IMR-90 (cell line): ENCODE measurements around the gene MIEF1. TPM values are rescaled to one million over a fixed set of nuclear protein-coding genes. Genes with fewer than 3 reads are reported as not detected.

Experiments
- ATAC-seq: fragments of 200-7000 bp; cut with Tn5 transposase; 2 replicates; pipeline ENCODE4 v1.9.1; 2020; ENCODE audit warnings: low read depth, mild to moderate bottlenecking, moderate library complexity
- BruUV-seq: library from RNA; stranded (reverse); fragments of 400-500 nt; replicated peaks from 2 replicates; lab custom pipeline; 2021; lab: Mats Ljungman, UMichigan
- CTCF ChIA-PET: fragments of 300-600 bp; formaldehyde crosslinking; extraction: SDS; loops from one replicate; lab custom pipeline; 2021; ENCODE audit warnings: antibody characterized with exemption; lab: Yijun Ruan, JAX
- POLR2A ChIA-PET: fragments of 300-600 bp; sonication (Branson Sonifier 250); formaldehyde crosslinking; loops from one replicate; lab custom pipeline; 2022; ENCODE audit warnings: antibody characterized with exemption; ENCODE audit not compliant: unreplicated experiment; lab: Charles Lee
- DNase-seq: peaks from one replicate; pipeline ENCODE4 v3.0.0; 2013
- H2AFZ ChIP-seq: replicated peaks from 2 replicates; pipeline ENCODE3; 2013; ENCODE audit warnings: low read length, mild to moderate bottlenecking; ENCODE audit not compliant: poor library complexity
- H2AK5ac ChIP-seq: 2 replicates; pipeline ENCODE4 v1.6.1; 2013; ENCODE audit warnings: low read depth, low read length, inconsistent platforms
- H2AK9ac ChIP-seq: replicated peaks from 2 replicates; pipeline ENCODE3; 2013; ENCODE audit warnings: mild to moderate bottlenecking, low read depth, low read length, moderate library complexity; ENCODE audit not compliant: poor library complexity
- H2BK120ac ChIP-seq: 2 replicates; pipeline ENCODE4 v1.6.1; 2013; ENCODE audit warnings: low read depth, low read length, inconsistent platforms
- H2BK15ac ChIP-seq: 3 replicates; pipeline ENCODE4 v1.6.1; 2013; ENCODE audit warnings: low read depth, low read length, inconsistent platforms
- H2BK20ac ChIP-seq: 2 replicates; pipeline ENCODE4 v1.6.1; 2013; ENCODE audit warnings: low read depth, mild to moderate bottlenecking, inconsistent platforms, low read length, moderate library complexity
- H2BK5ac ChIP-seq: 2 replicates; pipeline ENCODE4 v1.6.1; 2013; ENCODE audit warnings: mild to moderate bottlenecking, low read depth, low read length, inconsistent platforms; ENCODE audit not compliant: poor library complexity, severe bottlenecking
- H3K14ac ChIP-seq: replicated peaks from 2 replicates; pipeline ENCODE4 v1.6.1; 2013; ENCODE audit warnings: low read depth, low read length, inconsistent platforms
- H3K18ac ChIP-seq: 2 replicates; pipeline ENCODE4 v1.6.1; 2013; ENCODE audit warnings: low read depth, low read length, control low read depth
- H3K23ac ChIP-seq: 2 replicates; pipeline ENCODE4 v1.6.1; 2013; ENCODE audit warnings: low read depth, low read length, inconsistent platforms
- H3K27ac ChIP-seq: 2 replicates; pipeline ENCODE4 v1.5.1; 2013; ENCODE audit warnings: mild to moderate bottlenecking, control low read depth, low read length; ENCODE audit not compliant: insufficient read depth
- H3K27me3 ChIP-seq: 2 replicates; pipeline ENCODE4 v1.6.1; 2013; ENCODE audit warnings: low read length; ENCODE audit not compliant: control insufficient read depth, insufficient read depth
- H3K36me3 ChIP-seq: 2 replicates; pipeline ENCODE4 v1.6.1; 2013; ENCODE audit warnings: low read length, mixed read lengths; ENCODE audit not compliant: control insufficient read depth, insufficient read depth
- H3K4ac ChIP-seq: 2 replicates; pipeline ENCODE4 v1.6.1; 2013; ENCODE audit warnings: low read depth, low read length, inconsistent platforms
- H3K4me1 ChIP-seq: 2 replicates; pipeline ENCODE4 v1.6.1; 2013; ENCODE audit warnings: low read length, mixed read lengths; ENCODE audit not compliant: control insufficient read depth, insufficient read depth
- H3K4me2 ChIP-seq: 2 replicates; pipeline ENCODE4 v1.6.1; 2013; ENCODE audit warnings: low read depth, mild to moderate bottlenecking, control low read depth, low read length, moderate library complexity
- H3K4me3 ChIP-seq: 2 replicates; pipeline ENCODE4 v1.5.1; 2013; ENCODE audit warnings: low read depth, mild to moderate bottlenecking, control low read depth, low read length, moderate library complexity; ENCODE audit not compliant: insufficient read depth
- H3K56ac ChIP-seq: 2 replicates; pipeline ENCODE4 v1.6.1; 2013; ENCODE audit warnings: low read length, inconsistent platforms; ENCODE audit not compliant: insufficient read depth; ENCODE audit errors: extremely low read depth
- H3K79me1 ChIP-seq, 2 experiments: 2 replicates each; pipeline ENCODE4 v1.6.1; 2013; ENCODE audit warnings: low read length in 2 of 2, inconsistent platforms in 1 of 2, low read depth in 1 of 2
- H3K9ac ChIP-seq: 2 replicates; pipeline ENCODE4 v1.6.1; 2013; ENCODE audit warnings: low read depth, low read length, control low read depth
- H3K9me1 ChIP-seq: 2 replicates; pipeline ENCODE4 v1.6.1; 2013; ENCODE audit warnings: low read length, inconsistent platforms; ENCODE audit not compliant: insufficient read depth
- H3K9me3 ChIP-seq: 2 replicates; pipeline ENCODE4 v1.6.1; 2013; ENCODE audit warnings: low read length; ENCODE audit not compliant: control insufficient read depth, insufficient read depth
- H4K20me1 ChIP-seq: 2 replicates; pipeline ENCODE4 v1.6.1; 2013; ENCODE audit warnings: low read length, inconsistent platforms; ENCODE audit not compliant: insufficient read depth
- H4K5ac ChIP-seq: 2 replicates; pipeline ENCODE4 v1.6.1; 2013; ENCODE audit warnings: mild to moderate bottlenecking, low read depth, low read length, control low read depth
- H4K8ac ChIP-seq, 2 experiments: 2 replicates each; pipeline ENCODE4 v1.6.1; 2013; ENCODE audit warnings: low read depth in 2 of 2, low read length in 2 of 2, control low read depth in 1 of 2, inconsistent platforms in 1 of 2
- H4K91ac ChIP-seq: 2 replicates; pipeline ENCODE4 v1.6.1; 2013; ENCODE audit warnings: low read depth, low read length, inconsistent platforms; ENCODE audit not compliant: insufficient read depth
- CHD1 ChIP-seq: IDR thresholded peaks from 2 replicates; pipeline ENCODE4 v1.6.1; 2012; ENCODE audit warnings: low read depth, low read length, improper control_type of control experiment
- MXI1 ChIP-seq: IDR thresholded peaks from 2 replicates; pipeline ENCODE4 v1.6.1; 2012; ENCODE audit warnings: low read depth, mild to moderate bottlenecking, low read length, moderate library complexity, borderline replicate concordance
- NFE2L2 ChIP-seq: fragments of 150-350 bp; IDR thresholded peaks from 2 replicates; pipeline ENCODE4 v1.6.1; 2016; ENCODE audit warnings: low read depth, mild to moderate bottlenecking, low read length
- RFX5 ChIP-seq: IDR thresholded peaks from 2 replicates; pipeline ENCODE4 v1.8.0; 2012; ENCODE audit warnings: low read depth, mild to moderate bottlenecking, low read length, moderate library complexity
- WGBS, 2 experiments: methylation state at CpG; one replicate each; pipeline versions ENCODE4 v1.1.5 to v1.1.7; 2013; ENCODE audit warnings: missing lambda C conversion rate in 2 of 2; ENCODE audit not compliant: insufficient read length in 1 of 2; ENCODE audit errors: extremely low coverage in 2 of 2; 5-methylcytosine and 5-hydroxymethylcytosine counted together
- dilution Hi-C: fragments of 300-500 bp; cut with HindIII; formaldehyde crosslinking; loops from one replicate; pipeline ENCODE4 v1.14.3; 2018; ENCODE audit warnings: low sequenced_read_pairs; ENCODE audit not compliant: unreplicated experiment
- in situ Hi-C: fragments of 300-500 bp; cut with MboI; formaldehyde crosslinking; loops from 3 replicates; pipeline ENCODE4 v1.14.3; 2019; ENCODE audit warnings: low sequenced_read_pairs, inconsistent platforms, mixed read lengths
- intact Hi-C: fragments of 100-400 bp; cut with micrococcal nuclease; formaldehyde crosslinking; loops from 2 replicates; pipeline ENCODE4 v1.10.0; 2022
- polyA plus RNA-seq, 3 experiments: library from polyadenylated mRNA; depleted of rRNA; stranded (reverse); fragments of >200 nt; gene quantifications; 2 replicates each; pipeline ENCODE4 v1.2.3, GENCODE V29; 2012; ENCODE audit warnings: low replicate concordance in 1 of 3
- total RNA-seq: library from RNA; depleted of rRNA; stranded (reverse); fragments of >200 nt; gene quantifications from 2 replicates; pipeline ENCODE4 v1.2.3, GENCODE V29; 2012
- TF ChIP-seq, protein P1 (sequence below): fragments of 150-350 bp; IDR thresholded peaks from 2 replicates; pipeline ENCODE4 v1.6.1; 2016; ENCODE audit warnings: low read depth, mild to moderate bottlenecking, low read length, moderate library complexity, borderline replicate concordance
- TF ChIP-seq, protein P2 (sequence below): fragments of 150-350 bp; IDR thresholded peaks from 2 replicates; pipeline ENCODE4 v1.6.1; 2017; ENCODE audit warnings: mild to moderate bottlenecking, antibody characterized with exemption, low read length, low read depth

The MIEF1 gene
- total and polyA plus RNA-seq, 2 of the 4 experiments (the other 2 are of a cell fraction) = 9.7 to 16.9 TPM

DNA sequence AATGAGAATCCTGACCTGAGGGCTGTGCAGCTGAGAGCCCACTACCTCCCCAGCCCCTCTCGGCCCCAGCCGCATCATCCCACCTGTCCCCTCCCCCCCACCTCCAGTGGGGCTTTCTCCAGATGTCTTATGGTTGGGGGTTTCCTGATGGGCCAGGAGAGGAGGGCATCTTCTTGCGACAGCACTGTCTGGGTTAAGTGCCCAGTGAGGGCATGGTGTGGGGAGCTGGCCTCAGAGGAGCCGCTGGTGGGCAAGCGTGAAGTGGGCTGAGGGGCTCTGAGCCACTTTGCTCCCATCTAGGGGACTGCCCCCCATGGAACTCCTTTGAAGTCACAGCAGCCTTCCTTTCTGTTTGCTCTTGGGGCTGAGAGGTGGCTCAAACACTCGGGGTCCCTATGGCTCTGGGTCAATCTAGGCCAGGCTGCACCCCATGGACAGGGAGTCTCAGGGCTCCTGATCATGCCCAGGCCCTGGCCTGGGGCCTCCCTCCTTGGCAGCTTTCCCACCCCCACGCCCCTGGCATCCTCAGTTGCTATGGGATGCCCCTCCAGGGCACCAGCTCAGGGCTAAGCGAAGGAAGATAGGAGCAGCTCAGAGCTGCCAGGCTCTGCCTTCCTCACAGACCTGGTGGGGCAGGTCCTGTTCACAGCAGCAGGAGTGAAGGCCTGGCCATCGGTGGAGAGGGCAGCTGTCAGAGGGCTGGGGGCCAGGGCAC, 11.0 kb upstream of the MIEF1 start (continued):
- TF ChIP-seq CHD1 = no peak

DNA sequence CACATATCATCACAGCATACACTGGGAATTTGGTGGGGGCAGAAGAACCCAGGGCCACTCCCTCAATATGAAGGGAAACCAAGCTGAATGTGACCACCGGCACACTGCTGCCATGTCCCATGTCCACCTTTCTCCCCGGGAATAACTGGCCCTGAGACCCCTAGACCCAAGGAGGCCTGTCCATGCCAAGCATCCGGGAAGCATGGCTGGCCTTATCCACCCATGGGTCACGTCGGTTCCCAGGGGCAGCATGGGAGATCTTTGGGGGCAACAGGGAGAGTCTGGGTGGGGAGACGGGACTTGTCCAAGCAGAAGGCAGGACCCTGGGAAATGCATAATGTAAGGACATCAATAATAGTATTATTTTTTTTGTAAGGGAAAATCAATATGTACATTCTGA, 10.4 kb upstream of the MIEF1 start:
- ATAC-seq = no peak
- no CpG with 5 or more reads among the region's 6 CpGs for WGBS, 2 experiments
- CTCF ChIA-PET = no interaction called here

More for the DNA sequence above, 10.4 kb upstream of the MIEF1 start:
- Histone ChIP-seq H3K56ac (no peak overlapping the region), H2AK9ac (peak overlapping the region; percentile 16), H3K9me3 (no peaks in the 10 kb centered on the region), H2BK20ac (no peak overlapping the region), H3K4me1 (peaks cover 8% of the 10 kb centered on the region), H3K4me2 (no peak overlapping the region), H3K4me3 (no peak overlapping the region), H4K8ac (no peak overlapping the region), H3K4ac (0 out of 2 replicates have a peak overlapping the region, but pooled peaks have one; percentile 6), H2AK5ac (no peak overlapping the region), H2AFZ (no peak overlapping the region), H3K36me3 (no peaks in the 10 kb centered on the region), H3K14ac (no peak overlapping the region), H2BK120ac (peak overlapping the region; percentile 13; the same call in 1 of the 2 replicates), H4K5ac (no peak overlapping the region), H4K20me1 (peaks cover 12% of the 10 kb centered on the region; the same call in 1 of the 2 replicates), H4K91ac (no peak overlapping the region), H3K79me1 (peaks cover 0 to 8% of the 10 kb centered on the region in 2 experiments; a peak in 1 of 4 replicates), H2BK5ac (no peak overlapping the region), H3K23ac (peak overlapping the region; percentile 44; the same call in 1 of the 2 replicates), H3K27me3 (no peaks in the 10 kb centered on the region), H3K9me1 (peaks cover 22% of the 10 kb centered on the region), H3K27ac (no peak overlapping the region), H3K9ac (no peak overlapping the region), H3K18ac (no peak overlapping the region), H2BK15ac (no peak overlapping the region)
- POLR2A ChIA-PET = no interaction called here
- dilution Hi-C loops = no loop called here
- intact Hi-C loops = loop anchor here (10.0 kb wide), 2 partner anchors 57 to 317 kb away; no protein-coding TSS in a partner anchor
- no TSS peak for BruUV-seq
- TF ChIP-seq MXI1 (no peak), RFX5 (no peak), NFE2L2 (no peak)
- TF ChIP-seq, protein P1, sequence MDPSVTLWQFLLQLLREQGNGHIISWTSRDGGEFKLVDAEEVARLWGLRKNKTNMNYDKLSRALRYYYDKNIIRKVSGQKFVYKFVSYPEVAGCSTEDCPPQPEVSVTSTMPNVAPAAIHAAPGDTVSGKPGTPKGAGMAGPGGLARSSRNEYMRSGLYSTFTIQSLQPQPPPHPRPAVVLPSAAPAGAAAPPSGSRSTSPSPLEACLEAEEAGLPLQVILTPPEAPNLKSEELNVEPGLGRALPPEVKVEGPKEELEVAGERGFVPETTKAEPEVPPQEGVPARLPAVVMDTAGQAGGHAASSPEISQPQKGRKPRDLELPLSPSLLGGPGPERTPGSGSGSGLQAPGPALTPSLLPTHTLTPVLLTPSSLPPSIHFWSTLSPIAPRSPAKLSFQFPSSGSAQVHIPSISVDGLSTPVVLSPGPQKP = no peak
- TF ChIP-seq, protein P2, sequence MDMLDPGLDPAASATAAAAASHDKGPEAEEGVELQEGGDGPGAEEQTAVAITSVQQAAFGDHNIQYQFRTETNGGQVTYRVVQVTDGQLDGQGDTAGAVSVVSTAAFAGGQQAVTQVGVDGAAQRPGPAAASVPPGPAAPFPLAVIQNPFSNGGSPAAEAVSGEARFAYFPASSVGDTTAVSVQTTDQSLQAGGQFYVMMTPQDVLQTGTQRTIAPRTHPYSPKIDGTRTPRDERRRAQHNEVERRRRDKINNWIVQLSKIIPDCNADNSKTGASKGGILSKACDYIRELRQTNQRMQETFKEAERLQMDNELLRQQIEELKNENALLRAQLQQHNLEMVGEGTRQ = no peak
- no peak for DNase-seq
- in situ Hi-C loops = no loop called here
